CD4-positive, alpha-beta T cell treated with Interferon gamma for 1 hour (primary cell): ENCODE measurements around the gene IRF7.
A peak's percentile ranks its signal among the peaks of the same experiment; 100 is the strongest.

ENCODE experiments used
- DNase-seq: peaks from one replicate; pipeline ENCODE4 v3.0.0-alpha.2; 2020

The IRF7 gene

DNA sequence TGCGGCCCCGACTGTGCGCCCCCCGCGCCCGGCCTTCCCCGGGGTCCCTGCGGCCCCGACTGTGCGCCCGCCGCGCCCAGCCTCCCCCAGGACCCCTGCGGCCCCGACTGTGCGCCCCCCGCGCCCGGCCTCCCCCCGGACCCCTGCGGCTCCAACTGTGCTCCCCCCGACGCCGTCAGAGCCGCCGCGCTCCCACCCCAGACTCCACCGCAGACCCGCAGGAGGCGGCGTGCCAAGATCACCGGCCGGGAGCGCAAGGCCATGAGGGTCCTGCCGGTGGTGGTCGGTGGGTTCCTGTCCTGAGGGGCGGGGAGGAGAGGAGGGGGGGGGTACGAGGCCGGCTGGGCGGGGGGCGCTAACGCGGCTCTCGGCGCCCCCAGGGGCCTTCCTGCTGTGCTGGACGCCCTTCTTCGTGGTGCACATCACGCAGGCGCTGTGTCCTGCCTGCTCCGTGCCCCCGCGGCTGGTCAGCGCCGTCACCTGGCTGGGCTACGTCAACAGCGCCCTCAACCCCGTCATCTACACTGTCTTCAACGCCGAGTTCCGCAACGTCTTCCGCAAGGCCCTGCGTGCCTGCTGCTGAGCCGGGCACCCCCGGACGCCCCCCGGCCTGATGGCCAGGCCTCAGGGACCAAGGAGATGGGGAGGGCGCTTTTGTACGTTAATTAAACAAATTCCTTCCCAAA lies 24.4 kb upstream of the IRF7 start:
- DNase-seq: peak; percentile 23

DNA sequence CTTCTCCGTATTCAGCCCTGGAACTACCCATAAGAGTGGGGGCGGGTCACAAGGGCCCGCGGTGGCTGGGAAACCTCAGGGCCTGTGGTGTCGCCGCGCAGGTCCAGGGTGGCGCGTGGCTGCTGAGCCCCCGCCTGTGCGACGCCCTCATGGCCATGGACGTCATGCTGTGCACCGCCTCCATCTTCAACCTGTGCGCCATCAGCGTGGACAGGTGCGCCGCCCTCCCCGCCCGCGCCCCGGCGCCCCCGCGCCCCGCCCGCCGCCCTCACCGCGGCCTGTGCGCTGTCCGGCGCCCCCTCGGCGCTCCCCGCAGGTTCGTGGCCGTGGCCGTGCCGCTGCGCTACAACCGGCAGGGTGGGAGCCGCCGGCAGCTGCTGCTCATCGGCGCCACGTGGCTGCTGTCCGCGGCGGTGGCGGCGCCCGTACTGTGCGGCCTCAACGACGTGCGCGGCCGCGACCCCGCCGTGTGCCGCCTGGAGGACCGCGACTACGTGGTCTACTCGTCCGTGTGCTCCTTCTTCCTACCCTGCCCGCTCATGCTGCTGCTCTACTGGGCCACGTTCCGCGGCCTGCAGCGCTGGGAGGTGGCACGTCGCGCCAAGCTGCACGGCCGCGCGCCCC lies 23.7 kb upstream of the IRF7 start:
- DNase-seq: no peak

DNA sequence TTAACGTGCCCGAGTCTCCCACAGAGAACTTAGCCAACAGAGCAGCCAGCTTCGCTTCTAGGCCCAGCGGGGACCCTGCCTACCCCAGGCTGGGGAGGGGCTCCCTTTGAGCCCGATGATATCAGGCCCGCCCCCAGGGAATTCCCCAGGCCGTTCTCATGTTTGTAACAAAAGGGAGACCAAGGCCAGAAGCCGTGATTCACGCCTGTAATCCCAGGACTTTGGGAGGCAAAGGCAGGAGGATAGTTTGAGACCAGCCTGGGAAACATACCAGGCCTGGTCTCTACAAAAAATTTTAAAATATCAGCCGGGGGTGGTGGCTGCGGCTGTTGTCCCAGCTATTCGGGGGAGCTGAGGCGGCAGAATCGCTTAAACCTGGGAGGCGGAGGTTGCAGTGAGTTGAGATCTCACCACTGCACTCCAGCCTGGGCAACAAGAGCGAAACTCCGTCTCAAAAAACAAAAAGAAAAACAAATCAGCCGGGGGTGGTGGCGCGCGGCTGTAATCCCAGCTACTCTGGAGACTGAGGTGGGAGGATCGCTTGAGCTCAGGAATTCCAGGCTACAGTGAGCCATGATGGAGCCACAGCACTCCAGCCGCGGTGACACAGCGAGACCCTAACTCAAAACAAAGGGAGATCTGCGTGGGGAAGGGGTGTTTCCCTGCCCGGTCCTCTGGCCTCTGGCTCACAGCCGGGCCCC lies 23.0 kb upstream of the IRF7 start:
- DNase-seq: no peak

DNA sequence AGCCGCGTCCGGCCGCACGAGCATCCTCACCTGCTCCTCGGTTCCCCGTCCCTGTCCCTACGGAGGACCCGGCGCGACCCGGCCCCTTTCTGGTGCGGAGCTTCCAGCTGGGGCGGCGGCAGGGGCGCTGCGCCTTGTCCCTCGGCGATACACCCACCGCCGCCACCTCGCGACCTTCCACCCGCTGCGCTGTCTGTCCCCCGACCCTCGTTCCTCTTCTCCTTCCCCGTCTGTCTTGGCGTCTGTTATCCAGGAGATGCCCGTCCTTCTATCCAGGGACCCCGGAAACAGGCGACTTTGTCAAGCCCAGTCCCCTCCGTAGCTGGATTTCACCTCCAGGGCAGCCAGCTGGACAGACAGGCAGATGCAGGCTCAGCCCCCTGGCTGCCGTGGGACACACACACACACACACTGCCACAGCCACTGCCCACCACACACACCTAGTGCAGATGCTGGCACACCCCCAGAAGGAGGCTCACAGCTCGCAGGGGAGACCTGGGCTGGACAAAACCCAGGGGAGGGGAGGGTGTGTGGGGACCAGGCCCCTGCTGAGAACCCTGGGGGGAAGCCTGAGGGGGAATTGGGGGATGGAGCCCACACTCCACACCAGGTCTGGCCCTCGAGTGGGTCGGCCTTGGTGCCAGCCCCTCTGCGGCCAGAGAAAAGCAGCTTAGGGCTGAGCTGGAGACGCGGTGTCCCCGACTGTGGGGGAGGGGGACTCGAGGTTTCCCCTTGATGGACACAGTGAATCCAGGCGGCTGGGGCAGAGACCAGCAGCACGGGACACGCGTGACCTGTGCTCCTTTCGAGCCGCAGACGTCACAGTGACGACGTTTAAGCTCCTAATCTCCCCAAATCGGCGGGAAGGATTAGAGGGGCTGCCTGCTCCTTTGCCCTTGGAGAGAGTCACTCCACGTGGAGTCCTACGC lies 22.1 kb upstream of the IRF7 start:
- DNase-seq: no peak

DNA sequence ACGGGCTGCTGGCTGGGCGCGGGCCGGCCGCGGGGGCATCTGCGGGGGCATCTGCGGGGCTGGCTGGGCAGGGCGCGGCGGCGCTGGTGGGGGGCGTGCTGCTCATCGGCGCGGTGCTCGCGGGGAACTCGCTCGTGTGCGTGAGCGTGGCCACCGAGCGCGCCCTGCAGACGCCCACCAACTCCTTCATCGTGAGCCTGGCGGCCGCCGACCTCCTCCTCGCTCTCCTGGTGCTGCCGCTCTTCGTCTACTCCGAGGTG lies 21.5 kb upstream of the IRF7 start:
- DNase-seq: no peak

DNA sequence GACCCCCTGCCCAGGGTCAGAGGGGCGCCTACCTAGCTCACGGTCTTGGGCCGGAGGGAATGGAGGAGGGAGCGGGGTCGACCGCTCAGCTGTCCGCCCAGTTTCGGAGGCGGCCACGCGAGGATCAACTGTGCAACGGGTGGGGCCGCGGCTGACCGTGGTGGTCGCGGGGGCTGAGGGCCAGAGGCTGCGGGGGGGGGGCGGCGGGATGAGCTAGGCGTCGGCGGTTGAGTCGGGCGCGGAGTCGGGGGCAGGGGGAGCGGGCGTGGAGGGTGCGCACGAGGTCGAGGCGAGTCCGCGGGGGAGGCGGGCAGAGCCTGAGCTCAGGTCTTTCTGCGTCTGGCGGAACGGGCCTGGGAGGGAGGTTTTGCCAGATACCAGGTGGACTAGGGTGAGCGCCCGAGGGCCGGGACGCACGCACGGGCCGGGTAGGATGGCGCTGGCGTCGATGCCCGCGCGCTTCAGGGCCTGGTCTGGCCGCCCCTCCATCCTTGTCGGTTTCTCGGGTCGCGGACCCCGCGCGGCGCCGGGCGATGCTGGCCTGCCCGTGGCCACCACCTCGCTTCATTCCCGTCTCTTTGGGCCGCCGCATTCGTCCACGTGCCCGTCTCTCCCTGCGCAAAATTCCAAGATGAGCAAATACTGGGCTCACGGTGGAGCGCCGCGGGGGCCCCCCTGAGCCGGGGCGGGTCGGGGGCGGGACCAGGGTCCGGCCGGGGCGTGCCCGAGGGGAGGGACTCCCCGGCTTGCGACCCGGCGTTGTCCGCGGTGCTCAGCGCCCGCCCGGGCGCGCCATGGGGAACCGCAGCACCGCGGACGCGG lies 21.0 kb upstream of the IRF7 start, which contains the start of gene DRD4:
Gene DRD4, plus strand, starts transcription at position 759 of the 822 bp plus-strand sequence. Its CDS starts 36 bp downstream, at position 795.
- no peak for DNase-seq

DNA sequence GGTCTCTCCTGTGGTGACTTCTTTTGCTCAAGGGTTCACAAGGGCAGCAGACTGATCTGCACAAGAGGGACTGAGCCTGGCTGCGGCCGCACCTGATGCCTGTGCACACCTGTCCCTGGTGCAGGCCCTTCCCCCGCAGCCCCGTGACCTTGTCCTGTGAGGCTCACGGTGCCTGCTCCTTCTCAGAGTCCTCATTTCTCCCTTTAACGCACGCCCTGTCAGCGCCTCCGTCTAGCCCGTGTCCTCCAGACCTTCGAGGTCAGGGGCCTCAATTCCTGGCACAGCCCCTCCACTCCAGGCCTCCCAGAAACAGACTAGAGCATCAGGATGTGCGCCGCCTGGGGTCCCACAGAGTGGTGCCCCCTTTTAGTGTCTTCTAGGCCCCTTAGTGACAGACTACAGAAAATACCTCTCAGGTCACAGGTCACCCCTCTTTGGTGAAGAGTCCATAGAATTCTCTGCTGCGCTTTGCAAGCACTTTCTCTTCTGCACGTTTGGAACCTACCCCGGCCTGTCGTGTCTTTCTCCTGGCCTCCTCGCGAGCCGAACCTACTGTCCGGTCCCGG lies 20.3 kb upstream of the IRF7 start:
- no peak for DNase-seq

DNA sequence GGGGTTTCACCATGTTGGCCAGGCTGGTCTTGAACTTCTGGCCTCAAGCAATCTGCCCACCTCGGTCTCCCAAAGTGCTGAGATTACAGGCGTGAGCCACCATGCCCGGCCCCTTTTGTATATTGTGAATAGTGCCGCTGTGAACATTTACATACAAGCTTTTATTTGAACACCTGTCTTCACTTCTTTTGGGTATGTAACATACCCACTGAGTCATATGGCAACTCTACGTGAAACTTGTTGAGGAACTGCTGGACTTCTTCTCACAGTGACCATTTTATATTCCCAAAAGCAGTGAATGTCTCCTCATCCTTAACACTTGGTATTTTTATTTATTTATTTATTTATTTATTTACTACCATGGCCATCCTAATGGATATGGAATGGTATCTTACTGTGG lies 15.1 kb upstream of the IRF7 start:
- DNase-seq: no peak

DNA sequence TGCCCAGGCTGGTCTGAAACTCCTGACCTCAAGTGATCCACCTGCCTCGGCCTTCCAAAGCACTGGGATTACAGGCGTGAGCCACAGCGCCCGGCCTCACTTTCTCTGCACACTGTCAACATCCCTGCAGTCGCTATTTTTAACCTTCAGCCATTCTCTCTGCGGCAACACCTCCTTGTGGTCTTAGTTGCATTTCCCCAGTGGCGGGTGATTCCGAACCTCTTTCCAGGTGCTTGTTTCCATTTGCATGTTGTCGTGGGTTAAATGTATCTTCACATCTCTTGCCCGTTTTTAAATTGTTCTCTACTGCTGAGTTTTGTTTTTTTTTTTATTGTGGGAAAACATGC lies 13.5 kb upstream of the IRF7 start:
- peak; percentile 56 for DNase-seq

DNA sequence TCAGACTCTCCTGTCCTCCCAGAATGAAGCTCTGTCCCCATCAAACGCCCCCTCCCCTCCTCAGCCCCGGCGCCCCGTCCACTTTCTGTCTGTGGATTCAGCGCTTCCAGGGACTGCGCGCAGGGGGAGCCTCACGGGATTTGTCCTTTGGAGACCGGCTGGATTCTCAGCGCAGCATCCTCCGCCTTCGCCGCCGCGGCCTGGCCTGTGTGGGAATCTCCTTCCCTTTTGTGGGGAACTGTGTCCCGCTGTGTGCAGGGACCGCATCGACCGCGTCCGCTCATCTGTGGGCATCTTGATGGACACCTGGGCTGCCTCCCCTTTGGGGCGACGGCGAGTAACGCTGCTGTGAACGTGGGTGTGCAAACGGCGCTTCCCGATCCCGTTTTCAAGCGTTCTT lies 12.3 kb upstream of the IRF7 start:
- no peak for DNase-seq

DNA sequence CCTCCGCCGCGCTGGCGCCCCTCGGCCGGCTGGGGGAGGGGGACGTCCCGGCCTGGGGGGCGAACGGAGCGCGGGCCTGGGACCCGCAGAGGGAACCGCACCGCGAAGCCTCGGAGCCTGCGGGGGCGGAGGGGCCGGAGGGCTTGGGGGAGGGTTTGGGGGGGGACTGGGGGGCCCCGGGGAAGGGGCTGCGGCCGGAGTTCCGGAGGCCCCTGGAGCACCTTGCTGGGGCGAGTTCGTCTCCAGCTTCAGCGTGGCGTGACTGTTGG lies 11.5 kb upstream of the IRF7 start:
- no peak for DNase-seq

DNA sequence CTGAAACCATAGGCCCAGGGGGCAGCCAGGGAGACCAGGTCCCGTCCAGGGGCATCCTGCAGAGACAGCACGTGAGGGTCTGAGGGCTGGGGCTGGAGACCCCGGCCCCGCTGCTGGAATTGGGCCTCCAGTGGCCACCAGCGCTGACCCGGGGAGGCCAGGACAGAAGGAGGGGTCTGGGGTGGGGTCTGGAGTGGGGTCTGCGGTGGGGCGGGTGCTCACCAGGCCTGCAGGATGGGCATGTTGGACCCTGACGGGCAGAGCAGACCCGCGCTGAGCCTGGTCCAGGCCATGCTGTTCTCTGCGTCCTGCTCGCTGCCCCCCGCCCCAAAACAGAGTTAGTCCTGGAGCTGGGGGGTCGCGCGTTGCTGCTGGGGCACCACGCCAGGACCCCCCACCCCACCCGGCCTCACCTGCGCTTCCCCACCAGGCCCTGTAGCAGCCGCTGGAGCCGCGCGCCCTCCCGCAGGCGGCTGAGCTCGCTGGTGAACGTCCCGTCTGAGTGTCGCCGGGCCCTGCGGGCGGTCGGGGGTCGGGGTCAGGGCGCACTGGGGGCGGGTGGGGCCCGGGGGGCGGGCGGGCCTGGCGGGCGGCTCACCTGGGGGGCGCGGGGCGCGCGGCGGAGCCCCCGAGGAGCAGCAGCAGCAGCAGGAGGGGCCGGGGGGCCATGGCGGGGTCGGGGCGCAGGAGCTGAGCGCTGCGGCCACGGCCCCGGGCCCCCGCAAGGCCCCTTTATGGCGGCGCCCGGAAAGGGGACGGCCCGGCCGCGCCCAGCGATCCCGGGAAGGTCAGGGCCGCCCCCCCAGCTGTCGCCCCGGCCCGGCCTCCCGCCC lies 10.9 kb upstream of the IRF7 start, which contains the start of gene SCT:
Gene SCT, minus strand, starts transcription at position 707 of the 833 bp plus-strand sequence. Its CDS starts 38 bp downstream, at position 669.
- DNase-seq: no peak

DNA sequence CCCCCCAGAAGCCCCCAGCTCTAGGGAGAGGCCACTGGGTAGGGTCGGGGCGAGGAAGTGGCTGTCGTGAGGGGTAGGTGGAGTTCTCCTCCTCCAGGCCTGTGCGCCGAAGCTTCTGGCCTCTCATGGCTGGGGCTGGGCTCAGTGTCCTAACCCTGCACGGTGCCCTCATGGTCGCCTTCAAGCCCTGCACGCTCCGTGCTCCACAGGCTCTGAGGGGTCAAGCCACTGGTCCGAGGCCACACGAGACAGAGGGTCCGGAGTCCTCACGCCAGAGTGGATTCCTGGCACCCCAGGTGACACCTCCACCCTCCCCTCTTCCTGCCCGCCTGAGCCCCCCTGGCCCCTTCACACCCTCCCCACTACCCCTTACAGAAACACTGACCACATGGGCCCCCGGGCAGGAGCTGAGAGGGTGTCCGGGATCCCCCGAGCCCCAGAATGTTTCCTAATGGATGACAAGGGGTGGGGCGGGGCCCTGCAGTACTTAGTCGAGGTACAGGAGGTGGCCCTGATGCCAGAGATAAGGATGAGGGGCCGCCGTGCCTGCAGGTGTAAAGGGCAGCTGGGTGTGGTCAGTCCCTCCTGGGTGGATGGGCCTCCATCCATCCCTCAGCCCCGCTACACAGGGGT lies 10.0 kb upstream of the IRF7 start:
- no peak for DNase-seq

DNA sequence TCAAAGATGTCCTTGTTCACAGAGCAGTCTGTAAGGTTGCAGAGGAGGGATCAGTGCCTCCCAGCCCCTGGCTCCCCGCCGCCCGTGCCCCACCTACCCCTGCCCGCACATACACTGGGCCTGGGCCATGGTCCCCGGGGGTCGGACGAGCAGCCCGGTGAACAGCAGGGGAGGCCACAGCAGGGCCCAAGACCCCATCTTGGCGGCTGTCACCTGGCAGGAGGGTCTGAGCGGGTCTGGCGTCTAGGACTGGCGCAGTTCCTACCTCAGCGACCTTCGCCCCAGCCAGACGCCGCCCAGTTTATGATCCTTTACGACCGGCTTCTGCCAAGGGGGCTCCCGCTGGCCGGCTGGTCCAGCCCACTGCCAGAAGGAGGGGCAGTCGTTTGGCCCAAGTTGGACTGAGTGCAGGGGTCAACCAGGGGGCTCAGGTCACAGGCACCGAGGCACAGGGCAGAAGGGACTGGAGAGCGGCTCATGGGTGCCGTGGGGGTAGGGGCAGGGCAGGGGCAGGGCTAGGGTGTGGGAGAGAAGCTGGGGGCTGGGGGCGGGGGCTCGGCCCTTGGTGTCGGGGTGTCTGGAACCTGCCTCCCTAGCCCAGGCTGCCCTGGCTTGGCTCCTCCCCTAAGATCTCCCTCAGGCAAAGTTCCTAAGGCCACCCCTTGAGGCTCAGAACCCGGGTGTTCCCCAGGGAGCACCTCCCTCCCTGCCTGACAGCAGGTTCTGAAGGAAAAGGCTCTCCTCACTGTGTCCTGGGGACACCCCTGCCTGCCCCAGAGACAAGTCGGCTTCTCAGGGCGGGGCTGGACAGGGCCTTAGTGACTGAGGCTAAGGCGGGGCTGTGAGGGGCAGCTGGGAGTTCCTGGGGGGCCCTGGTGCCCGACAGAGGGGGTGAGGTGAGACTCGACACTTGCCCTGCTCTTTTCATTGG lies 9.2 kb upstream of the IRF7 start, which contains the start of gene CDHR5:
Gene CDHR5, minus strand, starts transcription at position 251 of the 931 bp plus-strand sequence. Its CDS starts 53 bp downstream, at position 198.
- no peak for DNase-seq

DNA sequence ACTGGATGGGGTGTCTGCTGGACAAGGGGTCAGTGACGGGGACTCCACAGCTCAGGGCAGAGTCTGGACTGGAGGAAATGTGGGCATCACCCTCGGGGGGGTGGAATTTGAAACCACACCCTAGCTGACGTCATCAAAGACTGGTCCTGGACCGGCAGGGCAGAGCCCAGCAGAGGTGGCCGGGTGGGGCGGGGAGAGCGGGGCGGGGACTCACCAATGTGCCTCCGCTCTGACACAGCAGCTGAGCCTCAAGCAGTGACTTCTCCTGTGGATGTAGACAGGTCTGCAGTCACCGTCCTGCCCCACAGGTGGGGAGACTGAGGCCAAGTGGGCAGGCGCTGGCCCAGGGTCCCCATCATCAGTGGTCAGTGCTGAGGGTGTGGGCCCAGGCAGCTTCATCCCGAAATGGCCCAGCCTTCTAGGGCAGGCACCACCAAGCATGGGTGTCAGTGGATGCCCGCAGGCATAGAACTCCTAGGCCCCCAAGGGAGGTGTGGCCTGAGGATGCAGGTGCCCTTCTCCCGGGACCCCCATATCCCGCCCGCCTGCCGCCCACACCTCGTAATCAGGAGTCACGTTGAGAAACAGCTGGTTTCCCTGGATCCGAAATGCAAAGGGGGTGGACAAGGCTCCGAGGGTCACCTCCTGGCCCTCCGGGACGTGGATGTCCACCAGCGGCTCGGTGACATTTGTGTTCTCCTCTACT lies 8.4 kb upstream of the IRF7 start:
- no peak for DNase-seq

DNA sequence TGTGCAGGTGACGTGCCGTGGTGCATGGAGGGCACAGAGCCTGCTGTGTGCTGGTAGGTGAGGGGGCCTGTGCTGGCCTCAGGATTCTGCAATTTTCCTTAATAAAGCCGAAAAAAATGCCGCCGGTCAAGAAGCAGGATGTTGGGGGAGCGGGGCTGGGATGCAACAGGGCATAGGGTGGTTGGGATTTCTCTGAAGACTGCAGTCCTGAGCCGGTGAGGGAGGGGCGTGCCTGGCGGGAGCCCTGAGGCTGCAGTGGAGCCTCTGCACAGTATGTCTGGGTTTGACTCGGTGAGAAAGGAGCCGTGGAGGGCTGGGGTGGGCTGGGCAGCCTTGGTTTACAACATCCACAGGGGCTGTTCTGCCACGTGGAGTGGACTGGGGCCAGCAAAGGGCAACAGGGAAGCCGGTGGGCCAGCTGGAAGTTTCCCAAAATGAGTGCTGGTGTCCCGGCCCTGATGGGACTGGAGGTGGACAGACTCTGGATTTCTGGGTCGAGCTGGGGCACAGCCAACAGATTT lies 7.7 kb upstream of the IRF7 start:
- DNase-seq: no peak

DNA sequence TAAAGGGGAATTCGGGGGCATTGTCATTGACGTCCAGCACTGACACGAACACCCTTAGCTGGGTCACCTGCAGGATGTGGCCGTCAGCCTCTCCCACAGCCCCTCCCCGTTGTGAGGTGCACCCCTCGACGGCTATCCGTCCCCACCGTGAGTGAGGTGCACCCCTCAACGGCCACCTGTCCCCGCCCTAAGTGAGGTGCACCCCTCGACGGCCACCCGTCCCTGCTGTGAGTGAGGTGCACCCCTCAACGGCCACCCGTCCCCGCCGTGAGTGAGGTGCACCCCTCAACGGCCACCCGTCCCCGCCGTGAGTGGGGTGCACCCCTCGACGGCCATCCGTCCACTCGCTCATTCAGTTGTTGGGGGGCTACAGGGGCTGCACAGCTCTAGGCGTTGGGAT lies 6.1 kb upstream of the IRF7 start:
- no peak for DNase-seq

DNA sequence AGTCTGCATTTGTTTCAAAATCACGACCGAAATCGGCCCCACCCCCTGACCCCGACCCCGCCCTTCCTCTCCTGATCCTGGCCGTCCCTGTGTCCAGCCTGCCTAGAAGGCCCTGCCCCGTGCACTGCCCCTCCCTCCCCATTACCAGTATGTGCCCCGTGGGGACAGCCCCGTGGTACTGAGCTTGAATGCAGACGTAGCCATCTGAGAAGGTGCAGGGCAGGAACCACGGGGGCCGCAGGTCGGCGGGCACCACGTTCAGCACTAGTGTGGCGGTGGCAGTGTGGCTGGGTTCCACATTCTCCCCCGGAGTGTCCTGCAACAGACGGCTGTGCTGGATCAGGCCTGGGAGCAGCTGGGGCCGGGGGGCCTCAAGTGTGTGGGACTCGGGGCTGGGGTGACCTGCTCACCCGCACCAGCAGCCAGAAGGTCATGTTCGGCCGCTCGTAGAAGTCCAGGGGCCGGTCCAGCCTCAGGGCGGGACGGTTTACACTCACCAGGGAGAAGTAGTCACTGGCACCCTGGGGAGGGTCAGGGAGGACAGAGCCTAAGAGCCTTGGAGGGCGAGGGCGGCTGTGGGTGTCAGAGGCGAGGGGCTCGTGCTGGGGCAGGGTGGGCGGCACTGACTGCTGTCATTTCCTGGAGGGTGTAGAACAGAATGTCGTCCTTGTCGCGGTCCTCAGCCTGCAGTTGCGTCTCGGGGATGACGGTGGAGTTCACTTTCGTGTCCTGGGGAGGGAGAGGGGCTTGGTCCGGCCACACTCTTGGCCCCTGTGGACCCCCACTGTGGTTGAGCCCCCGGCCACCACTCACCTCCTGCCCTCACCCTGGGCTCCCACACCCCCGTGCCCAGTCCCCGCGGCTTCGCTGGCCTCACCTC lies 5.4 kb upstream of the IRF7 start:
- no peak for DNase-seq
